IPS DF 19.7 (cell line): ENCODE data around the gene TRIM28.

Experiments used
- DNase-seq: peaks from one replicate; pipeline ENCODE4 v3.0.0-alpha.2; 2013; ENCODE audit warnings: low read depth, low spot score

The TRIM28 gene

GRCh38 chr19:58560007-58560887, 16.4 kb downstream of the TRIM28 start:
- no peak for DNase-seq

GRCh38 chr19:58560921-58561320, 17.1 kb downstream of the TRIM28 start:
- DNase-seq, result no peak

- DNase-seq, result no peak
Measured at GRCh38 chr19:58561373-58562121, 17.7 kb downstream of the TRIM28 start.

GRCh38 chr19:58562122-58563033, 18.5 kb downstream of the TRIM28 start:
- no peak for DNase-seq

GRCh38 chr19:58563034-58563573, 19.2 kb downstream of the TRIM28 start:
- DNase-seq, result no peak

- DNase-seq, result no peak
Measured at GRCh38 chr19:58563823-58564222, 20.0 kb downstream of the TRIM28 start.

- DNase-seq, result no peak
Measured at GRCh38 chr19:58566989-58567388, 23.1 kb downstream of the TRIM28 start.

GRCh38 chr19:58568453-58569130, 24.7 kb downstream of the TRIM28 start:
- no peak for DNase-seq

- DNase-seq, result no peak
Measured at GRCh38 chr19:58569191-58569942, 25.5 kb downstream of the TRIM28 start.

- DNase-seq, result no peak
Measured at GRCh38 chr19:58569943-58570670, 26.2 kb downstream of the TRIM28 start.

- no peak for DNase-seq
Measured at GRCh38 chr19:58570770-58571574, 27.1 kb downstream of the TRIM28 start.

- no peak for DNase-seq
Measured at GRCh38 chr19:58571575-58571947, 27.7 kb downstream of the TRIM28 start.

- DNase-seq, result no peak
Measured at GRCh38 chr19:58572026-58572817, 28.4 kb downstream of the TRIM28 start.

GRCh38 chr19:58572818-58573657, 29.2 kb downstream of the TRIM28 start, which contains the start of gene MZF1:
Gene MZF1 (minus strand): TSS chr19:58573335. CDS start chr19:58571389, 1,946 bp downstream.
- DNase-seq, result peak; percentile 100

GRCh38 chr19:58573658-58574164, 29.8 kb downstream of the TRIM28 start:
- DNase-seq, result no peak

GRCh38 chr19:58575183-58576041, 31.5 kb downstream of the TRIM28 start:
- DNase-seq, result peak; percentile 63
